Measurements from ENCODE around the gene IL1RN. TPM values are rescaled to one million over a fixed set of nuclear protein-coding genes. Genes with fewer than 3 reads are reported as not detected.

The IL1RN gene
- total RNA-seq, 1 donor: not detected

DNA sequence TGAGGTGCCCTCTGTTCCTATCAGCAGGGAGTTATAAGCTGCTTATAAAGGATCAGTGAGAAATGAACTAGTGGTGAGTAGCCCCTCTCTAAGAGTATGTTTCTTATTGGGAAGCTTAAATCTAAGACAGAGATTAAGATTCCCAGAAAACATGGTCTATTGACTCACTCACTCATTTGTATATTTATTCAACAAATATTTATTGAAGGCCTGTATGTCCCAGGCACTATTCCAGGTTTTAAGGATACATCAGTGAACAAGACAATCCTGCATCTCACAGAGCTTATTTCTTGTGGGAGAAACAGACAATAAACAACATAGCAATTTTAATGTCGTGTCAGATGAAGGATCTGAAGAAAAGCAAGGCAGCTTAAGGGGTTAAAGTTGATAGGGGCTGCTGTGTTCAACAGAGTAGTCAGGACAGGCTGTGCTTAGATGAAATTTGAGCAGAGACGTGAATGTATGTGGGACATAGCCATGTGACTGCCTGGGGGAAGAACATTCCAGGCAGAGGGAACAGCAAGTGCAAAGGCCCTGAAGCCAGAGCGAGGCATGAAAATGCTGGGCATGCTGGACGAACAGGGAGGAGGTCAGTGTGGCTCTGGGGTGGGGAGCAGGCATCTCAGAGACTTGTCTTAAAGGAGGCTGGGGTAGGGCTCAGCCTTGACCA lies 31.6 kb downstream of the IL1RN start:
- H3K27me3 ChIP-seq (ENCODE audit: insufficient read depth, low read length): peaks cover 8% of the 10 kb centered on the region
- no peak overlapping the region for H3K4me3 ChIP-seq (ENCODE audit: insufficient read depth, low read length)
- H3K4me1 ChIP-seq (ENCODE audit: insufficient read depth, low read length): peaks cover 9% of the 10 kb centered on the region
- no peaks in the 10 kb centered on the region for H3K36me3 ChIP-seq (ENCODE audit: insufficient read depth, low read length)
- TF ChIP-seq, protein P1, sequence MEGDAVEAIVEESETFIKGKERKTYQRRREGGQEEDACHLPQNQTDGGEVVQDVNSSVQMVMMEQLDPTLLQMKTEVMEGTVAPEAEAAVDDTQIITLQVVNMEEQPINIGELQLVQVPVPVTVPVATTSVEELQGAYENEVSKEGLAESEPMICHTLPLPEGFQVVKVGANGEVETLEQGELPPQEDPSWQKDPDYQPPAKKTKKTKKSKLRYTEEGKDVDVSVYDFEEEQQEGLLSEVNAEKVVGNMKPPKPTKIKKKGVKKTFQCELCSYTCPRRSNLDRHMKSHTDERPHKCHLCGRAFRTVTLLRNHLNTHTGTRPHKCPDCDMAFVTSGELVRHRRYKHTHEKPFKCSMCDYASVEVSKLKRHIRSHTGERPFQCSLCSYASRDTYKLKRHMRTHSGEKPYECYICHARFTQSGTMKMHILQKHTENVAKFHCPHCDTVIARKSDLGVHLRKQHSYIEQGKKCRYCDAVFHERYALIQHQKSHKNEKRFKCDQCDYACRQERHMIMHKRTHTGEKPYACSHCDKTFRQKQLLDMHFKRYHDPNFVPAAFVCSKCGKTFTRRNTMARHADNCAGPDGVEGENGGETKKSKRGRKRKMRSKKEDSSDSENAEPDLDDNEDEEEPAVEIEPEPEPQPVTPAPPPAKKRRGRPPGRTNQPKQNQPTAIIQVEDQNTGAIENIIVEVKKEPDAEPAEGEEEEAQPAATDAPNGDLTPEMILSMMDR (IDR thresholded peaks at IDR 0.05; ENCODE audit: extremely low read depth, low read depth, low read length): no peak
- no peaks in the 10 kb centered on the region for H4K20me1 ChIP-seq (ENCODE audit: insufficient read depth, low read length)
- no peak overlapping the region for H2AFZ ChIP-seq (ENCODE audit: low read length)
- H3K79me2 ChIP-seq (ENCODE audit: insufficient read depth, low read length): no peaks in the 10 kb centered on the region
- H3K9me3 ChIP-seq (ENCODE audit: low read depth, low read length): no peaks in the 10 kb centered on the region
- DNase-seq (ENCODE audit: insufficient read length, low spot score, missing footprints): no peak
- H3K4me2 ChIP-seq (ENCODE audit: insufficient read depth, low read length): no peak overlapping the region
- H3K27ac ChIP-seq (ENCODE audit: low read depth, low read length): no peak overlapping the region

DNA sequence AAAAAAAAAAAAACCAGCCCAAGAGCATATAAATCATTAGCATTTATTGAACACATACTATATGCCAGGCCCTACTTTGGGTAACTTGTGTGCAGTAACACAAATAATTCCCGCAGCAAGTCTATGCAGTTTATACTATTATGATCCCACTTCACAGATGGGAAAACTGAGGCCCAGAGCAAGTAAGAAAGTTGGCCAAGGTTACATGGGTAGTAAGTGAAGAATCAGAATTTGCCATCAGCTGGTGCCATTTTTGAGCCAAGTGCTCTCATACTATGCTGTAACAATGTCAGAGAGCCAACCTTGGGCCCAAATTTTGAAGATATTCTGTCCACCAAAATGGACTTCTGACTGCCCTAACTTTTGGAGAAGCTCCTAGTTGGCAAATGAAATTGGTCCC lies 32.9 kb downstream of the IL1RN start:
- Histone ChIP-seq H3K4me1 (ENCODE audit: insufficient read depth, low read length) (peaks cover 9% of the 10 kb centered on the region), H4K20me1 (ENCODE audit: insufficient read depth, low read length) (no peaks in the 10 kb centered on the region), H3K9me3 (ENCODE audit: low read depth, low read length) (no peaks in the 10 kb centered on the region), H3K4me3 (ENCODE audit: insufficient read depth, low read length) (no peak overlapping the region), H3K27me3 (ENCODE audit: insufficient read depth, low read length) (peaks cover under 1% of the 10 kb centered on the region), H3K79me2 (ENCODE audit: insufficient read depth, low read length) (no peaks in the 10 kb centered on the region), H2AFZ (ENCODE audit: low read length) (no peak overlapping the region), H3K27ac (ENCODE audit: low read depth, low read length) (no peak overlapping the region), H3K4me2 (ENCODE audit: insufficient read depth, low read length) (no peak overlapping the region), H3K36me3 (ENCODE audit: insufficient read depth, low read length) (no peaks in the 10 kb centered on the region)
- DNase-seq (ENCODE audit: insufficient read length, low spot score, missing footprints): no peak
- TF ChIP-seq, protein P1 (IDR thresholded peaks at IDR 0.05; ENCODE audit: extremely low read depth, low read depth, low read length): no peak

DNA sequence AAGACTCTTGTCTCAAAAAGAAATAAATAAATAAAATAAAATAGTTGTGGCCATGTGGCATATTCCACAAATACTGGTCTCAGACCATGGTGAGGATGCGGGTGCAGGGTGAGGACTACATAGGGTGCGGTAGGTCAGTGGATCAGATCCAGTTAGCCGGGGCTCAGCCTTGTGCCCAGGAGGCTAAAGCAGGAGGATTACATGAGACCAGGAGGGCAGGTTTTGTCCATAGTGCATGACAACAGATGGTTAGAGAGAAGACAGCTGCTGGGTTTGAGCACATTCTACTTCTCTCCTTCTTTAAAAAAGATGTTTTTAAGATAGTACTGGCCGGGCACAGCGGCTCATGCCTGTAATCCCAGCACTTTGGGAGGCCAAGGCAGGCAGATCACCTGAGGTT lies 33.6 kb downstream of the IL1RN start:
- Histone ChIP-seq H3K4me1 (ENCODE audit: insufficient read depth, low read length) (peaks cover 9% of the 10 kb centered on the region), H2AFZ (ENCODE audit: low read length) (no peak overlapping the region), H3K27ac (ENCODE audit: low read depth, low read length) (no peak overlapping the region), H3K4me2 (ENCODE audit: insufficient read depth, low read length) (no peak overlapping the region), H3K27me3 (ENCODE audit: insufficient read depth, low read length) (no peaks in the 10 kb centered on the region), H3K9me3 (ENCODE audit: low read depth, low read length) (no peaks in the 10 kb centered on the region), H4K20me1 (ENCODE audit: insufficient read depth, low read length) (no peaks in the 10 kb centered on the region), H3K36me3 (ENCODE audit: insufficient read depth, low read length) (no peaks in the 10 kb centered on the region), H3K4me3 (ENCODE audit: insufficient read depth, low read length) (no peak overlapping the region), H3K79me2 (ENCODE audit: insufficient read depth, low read length) (no peaks in the 10 kb centered on the region)
- DNase-seq (ENCODE audit: insufficient read length, low spot score, missing footprints): no peak
- TF ChIP-seq, protein P1 (IDR thresholded peaks at IDR 0.05; ENCODE audit: extremely low read depth, low read depth, low read length): no peak

GRCh38 chr2:113162173-113162572 lies 34.8 kb downstream of the IL1RN start:
- Histone ChIP-seq H3K36me3 (ENCODE audit: insufficient read depth, low read length) (no peaks in the 10 kb centered on the region), H3K4me1 (ENCODE audit: insufficient read depth, low read length) (peaks cover 9% of the 10 kb centered on the region), H2AFZ (ENCODE audit: low read length) (no peak overlapping the region), H3K9me3 (ENCODE audit: low read depth, low read length) (no peaks in the 10 kb centered on the region), H3K4me2 (ENCODE audit: insufficient read depth, low read length) (no peak overlapping the region), H4K20me1 (ENCODE audit: insufficient read depth, low read length) (no peaks in the 10 kb centered on the region), H3K27ac (ENCODE audit: low read depth, low read length) (no peak overlapping the region), H3K79me2 (ENCODE audit: insufficient read depth, low read length) (no peaks in the 10 kb centered on the region), H3K27me3 (ENCODE audit: insufficient read depth, low read length) (no peaks in the 10 kb centered on the region), H3K4me3 (ENCODE audit: insufficient read depth, low read length) (no peak overlapping the region)
- no peak for DNase-seq (ENCODE audit: insufficient read length, low spot score, missing footprints)
- TF ChIP-seq, protein P1 (IDR thresholded peaks at IDR 0.05; ENCODE audit: extremely low read depth, low read depth, low read length): no peak
